SK-N-SH (cell line): Measurements from ENCODE around the gene ZNF592. TPM values are rescaled to one million over a fixed set of nuclear protein-coding genes. Genes with fewer than 3 reads are reported as not detected.
A peak's percentile ranks its signal among the peaks of the same experiment; 100 is the strongest.

Experiments used
- CTCF ChIA-PET: fragments of 300-600, 350-600 bp; formaldehyde crosslinking; extraction: SDS; loops from one replicate; lab custom pipeline; 2021; lab: Yijun Ruan, JAX
- POLR2A ChIA-PET: fragments of 350-600 bp; sonication (Branson Sonifier 250); formaldehyde crosslinking; extraction: SDS; loops from one replicate; lab custom pipeline; 2020; ENCODE audit warnings: antibody characterized with exemption, inconsistent platforms; lab: Yijun Ruan, JAX
- DNase-seq: peaks from one replicate; pipeline ENCODE4 v3.0.0; 2012
- H2AFZ ChIP-seq: fragments of 200-600 bp; sonication (generic); 2 replicates; pipeline ENCODE4 v1.8.1; 2016; ENCODE audit warnings: antibody characterized with exemption, mild to moderate bottlenecking, low read depth
- H3F3A ChIP-seq: fragments of 200-600 bp; sonication (generic); replicated peaks from 2 replicates; pipeline ENCODE3; 2016; ENCODE audit warnings: antibody characterized with exemption, mild to moderate bottlenecking; ENCODE audit not compliant: insufficient read depth
- H3K27ac ChIP-seq, 2 experiments: fragments of 200-500 bp in 1 of 2; fragments of 200-600 bp in 1 of 2; sonication (Bioruptor generic) in 1 of 2; sonication (generic), shearing (Covaris generic) in 1 of 2; 2 replicates each; pipeline versions ENCODE4 v1.5.1 to v1.6.1; 2014 to 2016; ENCODE audit warnings: low read depth in 2 of 2, inconsistent platforms in 1 of 2, low read length in 1 of 2, mild to moderate bottlenecking in 1 of 2, mixed read lengths in 1 of 2
- H3K27me3 ChIP-seq: fragments of 200-600 bp; sonication (generic), shearing (Covaris generic); 2 replicates; pipeline ENCODE4 v1.6.1; 2016; ENCODE audit warnings: mixed run types; ENCODE audit not compliant: insufficient read depth
- H3K36me3 ChIP-seq, 2 experiments: fragments of 200-500 bp in 1 of 2; fragments of 200-600 bp in 1 of 2; sonication (Bioruptor generic) in 1 of 2; sonication (generic) in 1 of 2; replicated peaks in 1 of 2; 2 replicates each; pipeline versions ENCODE3 to v1.5.1; 2014 to 2016; ENCODE audit warnings: low read length in 1 of 2, mild to moderate bottlenecking in 1 of 2; ENCODE audit not compliant: insufficient read depth in 2 of 2, control insufficient read depth in 1 of 2
- H3K4me1 ChIP-seq, 2 experiments: fragments of 200-500 bp in 1 of 2; fragments of 200-600 bp in 1 of 2; sonication (Bioruptor generic) in 1 of 2; sonication (generic), shearing (Covaris generic) in 1 of 2; 2 replicates each; pipeline versions ENCODE4 v1.5.1 to v1.6.1; 2014 to 2016; ENCODE audit warnings: low read depth in 1 of 2, low read length in 1 of 2, mixed run types in 1 of 2; ENCODE audit not compliant: insufficient read depth in 2 of 2, control insufficient read depth in 1 of 2
- H3K4me2 ChIP-seq: fragments of 200-600 bp; sonication (generic), shearing (Covaris generic); 2 replicates; pipeline ENCODE4 v1.6.1; 2017; ENCODE audit warnings: mixed run types
- H3K4me3 ChIP-seq, 2 experiments: fragments of 200-500 bp in 1 of 2; fragments of 200-600 bp in 1 of 2; sonication (Bioruptor generic) in 1 of 2; sonication (generic), shearing (Covaris generic) in 1 of 2; 2 replicates each; pipeline versions ENCODE4 v1.5.1 to v1.8.1; 2014 to 2016; ENCODE audit warnings: low read depth in 2 of 2, inconsistent platforms in 1 of 2, low read length in 1 of 2, mild to moderate bottlenecking in 1 of 2, mixed read lengths in 1 of 2, moderate library complexity in 1 of 2
- H3K79me2 ChIP-seq: fragments of 200-600 bp; sonication (generic); 2 replicates; pipeline ENCODE4 v1.8.1; 2017; ENCODE audit warnings: mild to moderate bottlenecking; ENCODE audit not compliant: insufficient read depth
- H3K9ac ChIP-seq: fragments of 200-600 bp; sonication (generic); 2 replicates; pipeline ENCODE4 v1.6.1; 2017; ENCODE audit warnings: mixed run types
- H3K9me2 ChIP-seq: fragments of 200-600 bp; sonication (generic); 2 replicates; pipeline ENCODE4 v1.6.1; 2017; ENCODE audit warnings: mixed run types
- H3K9me3 ChIP-seq: fragments of 200-600 bp; sonication (generic); 2 replicates; pipeline ENCODE4 v1.6.1; 2017; ENCODE audit warnings: mixed run types, mild to moderate bottlenecking, moderate library complexity
- H4K20me1 ChIP-seq: fragments of 200-600 bp; sonication (generic); 2 replicates; pipeline ENCODE4 v1.6.1; 2017; ENCODE audit warnings: mild to moderate bottlenecking, mixed run types; ENCODE audit not compliant: insufficient read depth
- CTCF ChIP-seq: fragments of 200-600 bp; sonication (generic); IDR thresholded peaks from 2 replicates; pipeline ENCODE4 v1.6.1; 2017; ENCODE audit warnings: antibody characterized with exemption, mild to moderate bottlenecking, moderate library complexity
- ELF1 ChIP-seq: IDR thresholded peaks from 2 replicates; pipeline ENCODE4 v1.4.0; 2012
- FOSL2 ChIP-seq: IDR thresholded peaks from 2 replicates; pipeline ENCODE4 v1.4.0; 2012; ENCODE audit warnings: low read depth, mild to moderate bottlenecking, moderate library complexity, borderline replicate concordance
- FOXJ3 ChIP-seq: sonication (generic); formaldehyde crosslinking; IDR thresholded peaks from 2 replicates; pipeline ENCODE4 v1.5.1; 2020; ENCODE audit warnings: mild to moderate bottlenecking, missing genetic modification reagents
- GATA2 ChIP-seq: sonication (generic); formaldehyde crosslinking; IDR thresholded peaks from 2 replicates; pipeline ENCODE4 v1.5.0; 2020; ENCODE audit warnings: mild to moderate bottlenecking, missing genetic modification reagents
- IRF3 ChIP-seq: fragments of 150-350 bp; IDR thresholded peaks from 2 replicates; pipeline ENCODE4 v1.6.1; 2016; ENCODE audit warnings: mild to moderate bottlenecking, low read depth, low read length
- MAX ChIP-seq: IDR thresholded peaks from 2 replicates; pipeline ENCODE4 v1.4.0; 2012; ENCODE audit warnings: low read depth
- MXI1 ChIP-seq: IDR thresholded peaks from 2 replicates; pipeline ENCODE4 v1.6.1; 2012; ENCODE audit warnings: mild to moderate bottlenecking, low read depth, low read length, improper control_type of control experiment
- RAD21 ChIP-seq: IDR thresholded peaks from 2 replicates; pipeline ENCODE4 v1.6.1; 2012; ENCODE audit warnings: mild to moderate bottlenecking, low read length
- RXRA ChIP-seq: IDR thresholded peaks from 2 replicates; pipeline ENCODE4 v1.4.0; 2012; ENCODE audit warnings: low read depth, mild to moderate bottlenecking, borderline replicate concordance
- SMC3 ChIP-seq: IDR thresholded peaks from 2 replicates; pipeline ENCODE4 v1.6.1; 2012; ENCODE audit warnings: low read depth, low read length, improper control_type of control experiment
- USF2 ChIP-seq: fragments of 150-350 bp; IDR thresholded peaks from 2 replicates; pipeline ENCODE4 v1.6.1; 2017; ENCODE audit warnings: antibody characterized with exemption, low read length, low read depth, borderline replicate concordance
- WGBS: methylation state at CpG from one replicate; pipeline ENCODE4 v1.1.6; 2017; ENCODE audit warnings: low lambda C conversion rate; 5-methylcytosine and 5-hydroxymethylcytosine counted together
- polyA plus RNA-seq, 3 experiments: library from polyadenylated mRNA; depleted of rRNA; stranded (reverse); fragments of >200 nt; gene quantifications; 2 replicates each; pipeline ENCODE4 v1.2.3, GENCODE V29; 2012

Gene ZNF592
- polyA plus RNA-seq, 1 of the 3 experiments (the other 2 are of a cell fraction), result 8.0 TPM

GRCh38 chr15:84714372-84714771, 34.0 kb upstream of the ZNF592 start:
- H3K36me3 ChIP-seq, result peaks cover 0 to 27% of the 10 kb centered on the region in 2 experiments
- H3K9me2 ChIP-seq, result no peaks in the 10 kb centered on the region
- H2AFZ ChIP-seq, result no peak overlapping the region
- H4K20me1 ChIP-seq, result peaks cover 44% of the 10 kb centered on the region
- peaks cover 5 to 7% of the 10 kb centered on the region in 2 experiments; a peak in 3 of 4 replicates for H3K4me1 ChIP-seq
- DNase-seq, result no peak
- H3K27me3 ChIP-seq, result no peaks in the 10 kb centered on the region
- TF ChIP-seq RXRA, result no peak
- no peak for TF ChIP-seq ELF1
- TF ChIP-seq MXI1, result no peak
- TF ChIP-seq GATA2, result no peak
- no peak for TF ChIP-seq FOXJ3
- no peak for TF ChIP-seq RAD21
- no peak for TF ChIP-seq CTCF
- TF ChIP-seq FOSL2, result no peak
- TF ChIP-seq MAX, result no peak
- no peak for TF ChIP-seq USF2
- no peak for TF ChIP-seq SMC3
- no peak for TF ChIP-seq IRF3
- H3K9ac ChIP-seq, result peak overlapping the region; percentile 92; the same call in 1 of the 2 replicates
- H3K4me2 ChIP-seq, result peak overlapping the region; percentile 83
- WGBS, result 69% methylated on average over 5 of the region's 5 CpGs
- no peaks in the 10 kb centered on the region for H3K9me3 ChIP-seq
- 0 out of 4 replicates have a peak overlapping the region, but pooled peaks of 1 of the 2 experiments have one; percentile 93 for H3K27ac ChIP-seq
- peak overlapping the region; percentile 68 to 90 for H3K4me3 ChIP-seq
- ChIA-PET POLR2A (interaction anchor here (0.9 kb wide), 1 partner anchor 215 kb away, joined by 4 read pairs; no protein-coding TSS in a partner anchor), CTCF (interaction anchor here (0.8 kb wide), 1 partner anchor 214 kb away, joined by 5 read pairs; no protein-coding TSS in a partner anchor)
- peaks cover 12% of the 10 kb centered on the region for H3F3A ChIP-seq
- peaks cover 76% of the 10 kb centered on the region for H3K79me2 ChIP-seq

- Histone ChIP-seq H3K9ac (peak overlapping the region; percentile 92), H3K27ac (peak overlapping the region; percentile 92 to 93), H3K4me1 (peaks cover 5 to 7% of the 10 kb centered on the region in 2 experiments; a peak in 3 of 4 replicates), H3K9me2 (no peaks in the 10 kb centered on the region), H3K9me3 (no peaks in the 10 kb centered on the region), H3F3A (peaks cover 12% of the 10 kb centered on the region), H3K4me2 (peak overlapping the region; percentile 83), H2AFZ (no peak overlapping the region), H4K20me1 (peaks cover 39% of the 10 kb centered on the region), H3K36me3 (peaks cover 0 to 23% of the 10 kb centered on the region in 2 experiments), H3K79me2 (peaks cover 72% of the 10 kb centered on the region), H3K27me3 (no peaks in the 10 kb centered on the region), H3K4me3 (peak overlapping the region; percentile 68 to 90)
- DNase-seq, result no peak
- 28% methylated on average over 3 of the region's 3 CpGs for WGBS
- POLR2A ChIA-PET, result interaction anchor here (2.6 to 3.0 kb wide), 2 partner anchors 61 to 200 kb away, joined by 11 read pairs; partner anchors contain the start of gene WDR73
- no peak for TF ChIP-seq RXRA
- TF ChIP-seq MAX, result no peak
- TF ChIP-seq, all 33 proteins: peak for 0
- CTCF ChIA-PET, result interaction anchor here (2.8 to 3.0 kb wide), 2 partner anchors 35 to 213 kb away, joined by 10 to 13 read pairs; no protein-coding TSS in a partner anchor
Observed at GRCh38 chr15:84714821-84715220, 33.6 kb upstream of the ZNF592 start.
